HG03342 (cell line): ENCODE data around the gene TRPM6.
"Not testable (repeated sequence)": the region's sequence is repeated elsewhere in the genome, so short reads cannot be mapped to it uniquely, and the experiment has no call there.

Experiments used
- ATAC-seq: cut with Tn5 transposase; IDR thresholded peaks from one replicate; pipeline ENCODE4 v1.9.1; 2021; ENCODE audit warnings: mild to moderate bottlenecking, moderate library complexity; ENCODE audit not compliant: unreplicated experiment

Gene TRPM6

DNA sequence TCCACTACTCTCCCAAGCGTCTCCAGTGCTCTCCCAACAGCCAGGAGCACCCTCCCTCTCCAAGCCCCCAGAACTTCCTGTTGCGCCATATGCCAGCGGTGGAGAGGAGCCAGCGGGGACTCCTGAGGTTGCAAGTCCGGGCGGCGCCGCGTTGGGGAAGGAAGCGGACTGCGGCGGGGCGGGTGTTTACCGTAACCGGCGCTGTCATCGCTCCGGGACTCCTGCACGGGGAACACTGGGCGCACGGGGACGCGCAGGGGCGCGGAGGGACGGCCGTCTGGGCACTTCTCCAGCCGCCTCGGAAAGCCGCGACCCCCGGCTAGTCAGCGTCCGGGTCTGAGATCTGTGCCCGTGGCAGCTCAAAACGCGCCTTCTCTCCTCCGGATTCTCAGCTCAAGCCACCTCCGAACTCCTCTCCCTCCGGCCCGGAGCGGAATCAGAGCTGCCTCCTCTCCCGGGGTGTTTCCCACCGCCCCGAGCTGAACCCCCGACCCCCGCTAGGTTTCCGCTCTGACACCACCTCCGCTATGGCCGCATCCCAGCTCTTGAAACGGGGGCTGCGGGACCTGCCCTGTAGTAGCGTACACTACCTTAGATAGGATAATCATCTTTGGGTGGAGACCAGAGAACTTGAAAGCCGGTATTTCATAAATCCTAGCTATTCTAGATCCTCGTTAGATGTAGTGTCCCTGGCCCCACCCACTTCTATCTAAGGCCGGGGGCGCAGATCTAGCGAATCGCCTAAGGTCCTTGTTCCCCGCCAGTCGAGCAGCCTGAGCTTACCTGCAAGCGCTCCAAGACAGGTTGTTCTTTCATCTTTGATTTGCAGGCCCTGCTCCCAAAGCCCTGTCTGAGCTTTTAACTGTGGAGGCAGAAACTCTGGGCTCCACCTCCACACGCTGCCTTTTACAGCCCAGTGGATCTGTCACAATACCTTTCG lies at the start of gene TRPM6:
Gene TRPM6 (minus strand): TSS at position 881 of the 940 bp plus-strand sequence. CDS start 65 bp downstream, at position 816.
- ATAC-seq, result no peak

DNA sequence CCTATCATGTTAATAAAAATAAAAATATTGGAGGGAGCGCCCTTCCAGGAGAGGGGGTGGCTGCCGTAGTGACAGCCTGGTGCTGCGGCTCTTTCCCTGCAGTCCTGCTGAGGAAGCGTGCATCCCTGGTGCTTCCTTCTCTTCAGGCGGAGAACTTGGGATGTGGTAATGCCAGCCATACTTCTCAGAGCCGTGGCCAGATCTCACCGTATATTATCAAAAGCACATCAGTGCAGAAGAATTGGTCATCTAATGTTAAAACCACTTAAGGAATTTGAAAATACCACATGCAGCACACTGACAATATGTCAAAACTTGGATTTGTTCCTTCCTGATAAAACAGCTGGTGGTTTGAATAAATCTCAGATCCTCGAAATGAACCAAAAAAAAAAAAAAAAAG lies 47.3 kb upstream of the TRPM6 start:
- no peak for ATAC-seq

DNA sequence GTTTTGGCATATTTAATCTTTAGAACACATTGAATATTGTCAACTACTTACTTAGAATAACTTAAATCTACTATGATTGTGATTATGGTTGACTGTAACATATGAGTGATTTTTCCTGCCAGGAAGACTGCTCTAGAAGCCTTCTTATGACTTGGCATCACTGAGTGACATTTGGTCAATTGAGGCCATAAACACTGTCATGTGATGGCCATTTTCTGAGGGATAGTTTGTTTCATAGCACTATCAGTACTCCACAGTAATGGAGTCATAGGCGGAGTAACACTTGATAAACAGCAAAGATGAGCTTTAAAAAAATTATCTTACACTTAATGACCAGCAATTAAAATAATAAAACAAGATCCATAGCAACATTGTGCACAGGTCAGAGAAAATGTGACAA lies 34.0 kb upstream of the TRPM6 start:
- ATAC-seq, result no peak

GRCh38 chr9:74920944-74921626 lies 33.4 kb upstream of the TRPM6 start:
- no peak for ATAC-seq

- no peak for ATAC-seq
Measured at GRCh38 chr9:74910036-74910435, 22.3 kb upstream of the TRPM6 start.

DNA sequence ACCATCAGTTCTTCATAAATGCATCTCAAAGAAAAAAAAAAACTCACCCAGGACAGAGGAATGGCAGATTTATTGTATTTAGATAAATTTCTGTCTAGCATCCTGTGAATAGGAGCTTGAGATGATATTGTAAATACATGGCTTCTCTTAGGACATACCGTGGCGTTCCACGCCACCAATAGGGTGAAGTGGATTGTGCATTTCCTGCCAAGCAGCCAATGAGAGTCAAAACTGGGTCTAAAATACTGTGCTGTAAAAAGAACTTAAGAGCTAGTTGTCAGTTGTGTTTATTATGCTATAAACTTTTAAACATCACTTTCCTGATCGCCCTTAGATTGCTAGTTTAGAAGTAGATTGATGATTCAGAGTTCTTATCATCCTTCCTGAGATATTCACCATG lies 20.9 kb upstream of the TRPM6 start:
- ATAC-seq, result no peak

DNA sequence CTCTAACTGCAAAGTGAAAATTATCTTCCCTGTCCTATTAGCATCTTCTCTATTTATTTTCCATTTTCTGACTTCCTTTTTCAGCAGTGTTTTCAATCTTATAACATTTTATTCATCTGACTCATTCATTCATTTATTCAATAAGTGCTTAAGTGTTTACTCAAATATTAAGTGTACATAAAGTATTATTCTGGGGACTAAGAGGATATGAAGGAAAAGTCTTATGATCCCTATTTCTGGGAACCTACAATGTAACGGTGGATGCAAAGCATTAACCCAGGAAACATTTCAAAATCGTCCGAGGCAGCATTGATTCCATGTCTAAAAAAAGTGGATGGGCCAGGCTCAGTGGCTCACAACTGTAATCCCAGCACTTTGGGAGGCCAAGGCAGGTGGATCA lies 19.4 kb upstream of the TRPM6 start:
- no peak for ATAC-seq

DNA sequence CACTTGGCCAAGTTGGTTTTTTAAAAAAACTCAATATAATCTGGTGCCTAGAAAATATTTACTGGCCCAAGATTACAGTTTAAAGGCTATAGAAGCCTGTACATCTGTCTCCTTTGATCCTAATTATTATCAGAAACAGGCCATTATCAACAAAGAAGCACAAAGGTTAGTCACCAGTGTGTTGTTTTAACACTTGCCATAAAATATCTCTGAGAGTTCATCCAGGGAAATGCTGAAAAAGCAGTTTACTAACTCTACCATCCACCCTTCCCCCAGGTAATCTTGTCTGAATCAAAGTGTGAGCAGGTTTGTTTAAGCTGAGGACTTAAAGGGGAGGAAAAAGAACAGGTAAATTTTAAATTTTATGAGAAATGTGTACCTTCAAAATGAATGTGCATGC lies 13.3 kb upstream of the TRPM6 start:
- ATAC-seq, result no peak

- ATAC-seq, result not testable (repeated sequence)
Measured at GRCh38 chr9:74888449-74888848, 728 bp upstream of the TRPM6 start.

DNA sequence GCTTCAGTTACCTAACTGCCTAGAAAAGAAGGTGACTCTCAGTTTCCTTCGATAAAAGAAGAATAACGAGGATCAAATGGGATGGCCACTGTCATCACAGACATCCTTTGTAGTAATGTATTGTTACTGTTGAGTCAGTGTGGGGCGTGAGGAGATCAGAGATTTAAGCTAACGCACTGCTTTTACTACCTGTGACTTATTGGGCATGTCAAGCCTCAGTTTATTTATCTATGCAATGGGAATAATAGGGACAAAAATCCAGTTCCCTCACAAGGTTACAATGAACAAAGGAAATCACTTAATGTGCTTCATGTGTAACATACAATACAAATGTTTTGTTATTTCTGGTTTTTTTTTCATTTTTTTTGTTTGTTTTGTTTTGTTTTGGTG lies 255 bp upstream of the TRPM6 start:
- no peak for ATAC-seq

DNA sequence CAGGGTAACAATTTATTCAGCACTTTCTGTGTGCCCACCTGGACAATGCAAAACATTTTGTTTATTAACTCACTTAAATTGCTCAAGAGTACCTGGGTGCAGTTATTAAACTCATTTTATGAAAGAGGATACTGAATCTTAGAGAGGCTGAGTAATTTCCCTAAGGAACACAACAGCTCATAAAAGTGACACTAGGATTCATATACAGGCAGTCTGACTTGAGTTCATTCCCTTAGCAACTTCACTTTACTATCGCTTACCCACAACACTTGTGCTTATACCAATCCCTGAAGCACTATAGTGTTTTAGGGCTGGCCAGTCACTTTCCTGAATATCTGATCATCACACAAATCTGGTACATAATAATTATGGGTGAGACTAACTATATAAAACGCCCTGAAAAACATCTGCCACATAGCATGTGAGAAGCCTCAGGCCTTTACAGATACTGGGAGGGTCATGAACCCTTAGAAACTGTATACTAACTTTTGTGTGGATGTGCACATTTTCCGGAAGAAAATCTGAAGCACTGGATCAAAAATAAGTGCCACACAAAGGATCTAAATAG lies 11.3 kb downstream of the TRPM6 start:
- no peak for ATAC-seq

GRCh38 chr9:74875656-74876055 lies 12.1 kb downstream of the TRPM6 start:
- no peak for ATAC-seq

DNA sequence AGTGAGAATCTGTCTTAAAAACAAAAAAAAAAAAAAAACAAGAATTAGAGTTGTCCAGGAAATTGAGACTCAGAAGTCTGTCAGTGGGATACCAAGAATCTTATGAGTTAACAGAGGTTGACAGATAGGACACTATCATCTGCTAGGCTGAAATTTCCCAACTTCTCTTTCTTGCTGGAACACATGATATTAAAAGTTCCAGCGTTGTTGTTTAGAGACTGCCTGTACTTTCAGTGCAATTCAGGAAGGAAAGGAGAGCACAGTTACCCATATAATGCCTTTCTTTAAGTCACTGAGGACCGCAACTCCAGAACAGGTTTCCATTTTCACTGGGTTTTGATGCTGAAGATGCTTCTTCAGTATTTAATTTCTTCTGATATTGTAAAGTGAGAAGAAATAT lies 13.5 kb downstream of the TRPM6 start:
- no peak for ATAC-seq

- no peak for ATAC-seq
Measured at GRCh38 chr9:74872619-74873233, 15.0 kb downstream of the TRPM6 start.

- no peak for ATAC-seq
Measured at GRCh38 chr9:74867483-74867882, 20.2 kb downstream of the TRPM6 start.

GRCh38 chr9:74865177-74865576 lies 22.5 kb downstream of the TRPM6 start:
- ATAC-seq, result no peak

DNA sequence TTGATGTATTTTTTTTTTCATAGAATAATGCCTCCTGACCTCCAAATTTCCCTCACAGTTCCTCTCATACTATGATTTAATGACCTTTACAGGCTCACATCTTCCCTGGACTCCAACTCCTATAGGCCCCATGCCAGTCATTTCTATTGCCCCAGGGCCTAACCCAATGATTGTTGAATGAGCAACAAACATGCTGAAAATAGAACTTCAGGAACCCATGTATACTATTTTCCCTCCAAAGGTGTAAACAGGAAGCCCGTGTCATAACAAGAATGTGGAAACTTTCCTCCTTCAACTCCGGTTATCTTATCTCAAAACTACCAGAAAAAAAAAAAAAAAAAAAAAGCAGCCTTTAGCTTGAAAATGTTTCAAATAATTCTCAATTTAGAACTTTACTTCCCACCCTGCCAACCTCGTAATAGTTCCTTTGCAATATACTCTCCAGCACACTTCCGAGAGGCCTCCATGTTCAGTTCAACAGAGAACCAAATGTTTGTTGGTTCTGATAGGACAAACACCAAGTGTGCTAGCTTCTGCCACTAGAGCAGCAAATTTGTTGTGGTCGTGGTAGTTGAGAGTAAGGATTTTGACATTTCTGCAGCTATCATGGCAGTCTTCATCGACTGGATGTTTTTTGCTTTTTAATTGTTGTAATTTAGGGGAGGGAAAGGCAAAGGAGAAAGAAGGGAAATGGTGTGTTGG lies 25.8 kb downstream of the TRPM6 start:
- ATAC-seq, result no peak

DNA sequence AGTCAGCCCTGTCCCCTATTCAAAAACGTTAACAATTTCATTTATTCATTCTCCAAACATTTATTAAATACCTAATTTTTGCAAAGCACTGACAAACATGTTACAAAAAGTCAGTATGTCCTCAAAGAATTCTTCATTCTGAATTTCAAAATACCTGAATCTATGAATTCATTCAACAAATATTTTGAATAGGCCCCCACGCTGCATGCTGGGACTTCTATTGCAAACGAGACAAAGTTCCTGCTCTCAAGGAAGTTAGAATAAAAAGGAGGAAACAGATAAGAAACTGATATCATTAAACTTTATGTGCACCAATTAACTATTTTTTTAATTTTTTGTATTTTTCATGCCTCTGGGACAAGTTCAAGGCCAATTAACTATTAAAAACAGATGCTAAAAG lies 26.6 kb downstream of the TRPM6 start:
- ATAC-seq, result no peak

DNA sequence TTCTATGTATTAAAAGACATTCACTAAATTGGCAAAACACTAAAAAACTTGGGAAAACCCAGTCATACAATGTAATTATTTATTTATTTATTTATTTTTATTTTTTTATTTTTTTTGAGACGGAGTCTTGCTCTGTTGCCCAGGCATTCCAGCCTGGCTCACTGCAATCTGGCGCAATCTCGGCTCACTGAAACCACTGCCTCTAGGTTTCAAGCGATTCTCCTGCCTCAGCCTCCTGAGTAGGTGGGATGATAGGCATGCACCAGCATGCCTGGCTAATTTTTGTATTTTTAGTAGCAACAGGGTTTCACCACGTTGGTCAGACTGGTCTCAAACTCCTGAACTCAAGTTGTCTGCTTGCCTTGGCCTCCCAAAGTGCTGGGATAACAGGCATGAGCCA lies 27.5 kb downstream of the TRPM6 start:
- ATAC-seq, result not testable (repeated sequence)

GRCh38 chr9:74859786-74860185 lies 27.9 kb downstream of the TRPM6 start:
- no peak for ATAC-seq
